Common myeloid progenitor, CD34-positive (primary cell): Measurements from ENCODE around the gene YEATS2.
"Not testable (repeated sequence)": the region's sequence is repeated elsewhere in the genome, so short reads cannot be mapped to it uniquely, and the experiment has no call there.

Source experiments
- CTCF ChIA-PET: fragments of 350-600 bp; sonication (Branson Sonifier 250); formaldehyde crosslinking; loops from one replicate; lab custom pipeline; 2021; ENCODE audit warnings: antibody characterized with exemption; lab: Charles Lee
- POLR2A ChIA-PET: fragments of 350-600 bp; sonication (Branson Sonifier 250); formaldehyde crosslinking; loops from one replicate; lab custom pipeline; 2021; ENCODE audit warnings: antibody characterized with exemption; lab: Charles Lee
- DNase-seq, 3 donors: peaks; one replicate each; pipeline versions ENCODE4 v3.0.0 to v3.0.0-alpha.2; 2013
- H3K27ac ChIP-seq, 2 experiments: 1 replicate in 1 of 2; 2 replicates in 1 of 2; pipeline ENCODE4 v1.7.0; 2013; ENCODE audit warnings: inconsistent platforms in 2 of 2, low read length in 2 of 2, mild to moderate bottlenecking in 2 of 2, low read depth in 1 of 2, moderate library complexity in 1 of 2; ENCODE audit not compliant: severe bottlenecking in 2 of 2, insufficient read depth in 1 of 2, poor library complexity in 1 of 2
- H3K27me3 ChIP-seq, 5 experiments: replicated peaks in 2 of 5; 1 replicate in 3 of 5; 2 replicates in 2 of 5; pipeline versions ENCODE4 v1.6.1 to v1.7.0; 2013; ENCODE audit warnings: low read length in 4 of 5, mild to moderate bottlenecking in 2 of 5, moderate library complexity in 2 of 5, inconsistent platforms in 1 of 5; ENCODE audit not compliant: insufficient read depth in 5 of 5, control insufficient read depth in 4 of 5
- H3K36me3 ChIP-seq, 4 experiments: 1 replicate in 2 of 4; 2 replicates in 2 of 4; pipeline versions ENCODE4 v1.6.1 to v1.7.0; 2013; ENCODE audit warnings: low read length in 3 of 4, control low read depth in 1 of 4, mild to moderate bottlenecking in 1 of 4; ENCODE audit not compliant: control insufficient read depth in 4 of 4, insufficient read depth in 4 of 4
- H3K4me1 ChIP-seq, 4 experiments: 1 replicate in 3 of 4; 2 replicates in 1 of 4; pipeline versions ENCODE4 v1.6.1 to v1.7.1; 2013; ENCODE audit warnings: low read length in 3 of 4, mild to moderate bottlenecking in 3 of 4, control low read depth in 1 of 4, inconsistent platforms in 1 of 4, moderate library complexity in 1 of 4; ENCODE audit not compliant: control insufficient read depth in 4 of 4, insufficient read depth in 4 of 4; ENCODE audit errors: control extremely low read depth in 1 of 4
- H3K4me3 ChIP-seq, 7 experiments: 1 replicate in 4 of 7; 2 replicates in 3 of 7; pipeline versions ENCODE4 v1.5.1 to v1.7.0; 2013; ENCODE audit warnings: mild to moderate bottlenecking in 7 of 7, low read length in 6 of 7, moderate library complexity in 6 of 7, inconsistent platforms in 2 of 7, low read depth in 2 of 7, control low read depth in 1 of 7; ENCODE audit not compliant: insufficient read depth in 4 of 7, control insufficient read depth in 1 of 7; ENCODE audit errors: extremely low read depth in 1 of 7
- H3K9me3 ChIP-seq, 5 experiments: 1 replicate in 4 of 5; 2 replicates in 1 of 5; pipeline versions ENCODE4 v1.6.1 to v1.7.1; 2013; ENCODE audit warnings: low read length in 4 of 5, mild to moderate bottlenecking in 2 of 5, inconsistent platforms in 1 of 5, low read depth in 1 of 5, moderate library complexity in 1 of 5; ENCODE audit not compliant: control insufficient read depth in 4 of 5, insufficient read depth in 2 of 5; ENCODE audit errors: control extremely low read depth in 1 of 5
- WGBS: methylation state at CpG from one replicate; pipeline ENCODE4 v1.1.5; 2013; ENCODE audit not compliant: insufficient coverage; 5-methylcytosine and 5-hydroxymethylcytosine counted together

The YEATS2 gene

GRCh38 chr3:183680061-183680460 lies 17.5 kb upstream of the YEATS2 start:
- ChIA-PET CTCF (interaction anchor here (0.8 to 1.1 kb wide), 2 partner anchors 9 to 39 kb away, joined by 3 to 5 read pairs; no protein-coding TSS in a partner anchor), POLR2A (no interaction called here)
- no peaks in the 10 kb centered on the region for H3K27me3 ChIP-seq
- no peak overlapping the region for H3K27ac ChIP-seq
- H3K4me1 ChIP-seq = peaks cover 0 to 5% (median 2%) of the 10 kb centered on the region in 4 experiments
- peaks cover 3 to 41% (median 9%) of the 10 kb centered on the region in 4 experiments for H3K36me3 ChIP-seq
- no peak for DNase-seq
- 100% methylated on average over 3 of the region's 3 CpGs for WGBS
- H3K9me3 ChIP-seq = no peaks in the 10 kb centered on the region
- H3K4me3 ChIP-seq = no peak overlapping the region

GRCh38 chr3:183687705-183688104 lies 9.9 kb upstream of the YEATS2 start:
- Histone ChIP-seq H3K36me3 (no peaks in the 10 kb centered on the region), H3K27ac (no peak overlapping the region), H3K4me1 (peaks cover 0 to 5% (median 0%) of the 10 kb centered on the region in 4 experiments), H3K9me3 (no peaks in the 10 kb centered on the region), H3K4me3 (no peak overlapping the region), H3K27me3 (no peaks in the 10 kb centered on the region)
- WGBS = 94% methylated on average over 2 of the region's 6 CpGs
- CTCF ChIA-PET = interaction anchor here (1.5 kb wide), 1 partner anchor 10 kb away, joined by 3 read pairs; no protein-coding TSS in a partner anchor
- POLR2A ChIA-PET = no interaction called here
- DNase-seq = no peak

GRCh38 chr3:183688874-183689273 lies 8.7 kb upstream of the YEATS2 start:
- Histone ChIP-seq H3K27me3 (no peaks in the 10 kb centered on the region), H3K9me3 (no peaks in the 10 kb centered on the region), H3K4me3 (no peak overlapping the region), H3K36me3 (no peaks in the 10 kb centered on the region), H3K27ac (no peak overlapping the region), H3K4me1 (peaks cover 0 to 5% (median 0%) of the 10 kb centered on the region in 4 experiments)
- no CpG with 5 or more reads among the region's 3 CpGs for WGBS
- ChIA-PET CTCF (interaction anchor here (0.8 to 1.5 kb wide), 4 partner anchors 8 to 25 kb away, joined by 3 to 5 read pairs (median 4); no protein-coding TSS in a partner anchor), POLR2A (interaction anchor here (0.6 to 0.7 kb wide), 2 partner anchors 13 to 15 kb away, joined by 3 to 4 read pairs; no protein-coding TSS in a partner anchor)
- peak; percentile 18 to 72 (median 64) for DNase-seq

DNA sequence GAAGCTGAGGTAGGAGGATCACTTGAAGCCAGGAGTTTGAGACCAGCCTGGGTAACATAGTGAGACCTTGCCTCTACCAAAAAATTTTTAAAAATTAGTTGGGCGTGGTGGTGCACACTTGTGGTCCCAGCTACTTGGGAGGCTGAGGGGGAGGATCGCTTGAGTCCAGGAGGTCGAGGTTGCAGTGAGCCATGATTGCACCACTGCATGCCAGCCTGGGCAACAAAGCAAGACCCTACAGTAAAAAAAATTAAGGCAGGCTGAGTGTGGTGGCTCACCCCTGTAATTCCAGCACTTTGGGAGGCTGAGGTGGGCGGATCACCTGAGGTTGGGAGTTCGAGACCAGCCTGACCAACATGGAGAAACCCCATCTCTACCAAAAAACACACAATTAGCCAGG lies 8.0 kb upstream of the YEATS2 start:
- H3K27ac ChIP-seq, H3K36me3 ChIP-seq, H3K9me3 ChIP-seq, DNase-seq, H3K4me1 ChIP-seq, POLR2A ChIA-PET, H3K27me3 ChIP-seq, H3K4me3 ChIP-seq: not testable (repeated sequence)
- CTCF ChIA-PET = interaction anchor here (1.0 kb wide), 1 partner anchor 9 kb away, joined by 5 read pairs; no protein-coding TSS in a partner anchor
- 100% methylated on average over 3 of the region's 5 CpGs for WGBS

GRCh38 chr3:183690402-183690995 lies 7.1 kb upstream of the YEATS2 start:
- Histone ChIP-seq H3K27ac (no peak overlapping the region), H3K36me3 (no peaks in the 10 kb centered on the region), H3K4me1 (peaks cover 0 to 5% (median 0%) of the 10 kb centered on the region in 4 experiments), H3K9me3 (no peaks in the 10 kb centered on the region), H3K4me3 (no peak overlapping the region), H3K27me3 (no peaks in the 10 kb centered on the region)
- CTCF ChIA-PET = no interaction called here
- 94% methylated on average over 9 of the region's 11 CpGs for WGBS
- DNase-seq = no peak
- POLR2A ChIA-PET = no interaction called here

- CTCF ChIA-PET = interaction anchor here (1.3 kb wide), 1 partner anchor 9 kb away, joined by 4 read pairs; no protein-coding TSS in a partner anchor
- Histone ChIP-seq H3K9me3 (no peaks in the 10 kb centered on the region), H3K4me3 (no peak overlapping the region), H3K4me1 (peaks cover 0 to 5% (median 2%) of the 10 kb centered on the region in 4 experiments), H3K36me3 (no peaks in the 10 kb centered on the region), H3K27me3 (no peaks in the 10 kb centered on the region), H3K27ac (no peak overlapping the region)
- 100% methylated on average over 2 of the region's 10 CpGs for WGBS
- DNase-seq = no peak
- POLR2A ChIA-PET = no interaction called here
These were observed 5.2 kb upstream of the YEATS2 start for GRCh38 chr3:183692436-183692835.
